Stimulated activated CD8-positive, alpha-beta memory T cell treated with anti-CD3 and anti-CD28 coated beads, Interleukin-4, amount 100 ng/mL, for 1 hour (primary cell): ENCODE measurements around the gene HSCB.
"Not testable (repeated sequence)": the region's sequence is repeated elsewhere in the genome, so short reads cannot be mapped to it uniquely, and the experiment has no call there.

Experiments
- DNase-seq, 2 donors: peaks; one replicate each; pipeline ENCODE4 v3.0.0-alpha.2; 2020; ENCODE audit warnings: low read depth in 2 of 2, low spot score in 1 of 2

HSCB gene

DNA sequence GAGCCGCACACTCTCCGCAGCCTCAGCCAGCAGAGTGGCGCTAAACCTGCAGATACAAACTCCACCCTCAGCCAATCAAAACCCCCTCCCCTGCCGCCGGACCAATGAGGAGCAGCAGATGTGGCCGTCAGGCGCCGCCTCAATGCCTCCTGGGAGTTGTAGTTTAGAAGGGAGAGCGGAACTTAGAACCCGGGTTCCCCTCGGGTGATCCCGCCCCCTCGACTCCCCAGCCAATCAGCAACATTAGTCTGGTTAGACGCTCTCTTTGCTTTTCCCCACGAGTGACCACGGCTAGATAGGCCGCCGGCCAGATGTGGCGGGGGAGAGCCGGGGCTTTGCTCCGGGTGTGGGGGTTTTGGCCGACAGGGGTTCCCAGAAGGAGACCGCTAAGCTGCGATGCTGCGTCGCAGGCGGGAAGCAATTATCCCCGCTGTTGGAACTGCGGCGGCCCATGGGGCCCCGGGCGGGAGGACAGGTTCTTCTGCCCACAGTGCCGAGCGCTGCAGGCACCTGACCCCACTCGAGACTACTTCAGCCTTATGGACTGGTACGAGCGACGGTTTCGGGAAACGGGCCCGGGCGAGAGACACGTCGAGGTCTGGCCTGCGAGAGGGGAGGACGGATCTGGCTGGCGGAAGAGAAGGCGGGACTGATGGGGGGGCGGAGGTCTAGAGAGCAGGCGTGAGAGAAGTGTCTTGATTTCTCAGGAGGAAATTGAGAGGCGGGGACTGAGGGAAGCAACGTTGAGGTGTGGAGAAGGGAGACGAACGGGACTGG lies at the start of gene HSCB, which contains the start of gene CHEK2:
Gene HSCB (plus strand): TSS at position 255 of the 777 bp plus-strand sequence. CDS start 57 bp downstream, at position 312.
Gene CHEK2 (minus strand): TSS at position 36 of the 777 bp plus-strand sequence. CDS start 7,099 bp downstream, outside the sequence.
- DNase-seq, result peak; percentile 85 to 95

DNA sequence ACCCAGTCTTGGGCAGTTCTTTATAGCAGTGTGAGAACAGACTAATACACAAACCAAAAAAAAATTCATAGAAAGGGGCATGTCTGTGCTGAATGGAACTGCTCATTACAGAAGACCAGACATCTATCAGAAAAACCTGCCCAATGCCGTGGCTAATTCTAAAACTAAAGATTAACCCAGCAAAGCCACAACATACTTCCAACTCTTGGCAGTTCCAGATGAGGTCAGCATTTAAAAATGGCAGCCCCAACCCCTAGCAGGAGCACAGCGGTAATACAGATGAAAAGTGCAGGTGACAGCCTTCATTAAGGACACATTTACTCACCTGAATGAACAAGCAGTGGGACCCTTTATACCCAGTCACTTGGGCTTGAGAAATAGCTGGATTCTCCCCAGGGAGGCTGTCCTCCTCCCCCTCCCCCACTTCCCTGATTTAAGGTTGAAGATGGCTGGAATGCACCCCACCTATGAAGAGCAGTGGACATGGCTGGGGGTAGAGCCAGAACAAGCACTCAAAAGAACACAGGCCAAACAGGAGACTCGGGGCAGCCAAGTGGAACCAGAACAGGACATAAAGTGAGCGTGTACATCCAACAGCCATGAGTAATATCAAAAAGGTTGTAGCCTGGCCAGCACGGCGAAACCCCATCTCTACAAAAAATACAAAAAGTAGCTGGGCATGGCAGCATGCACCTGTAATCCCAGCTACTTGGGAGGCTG lies 48.6 kb upstream of the HSCB start:
- not testable (repeated sequence) for DNase-seq

DNA sequence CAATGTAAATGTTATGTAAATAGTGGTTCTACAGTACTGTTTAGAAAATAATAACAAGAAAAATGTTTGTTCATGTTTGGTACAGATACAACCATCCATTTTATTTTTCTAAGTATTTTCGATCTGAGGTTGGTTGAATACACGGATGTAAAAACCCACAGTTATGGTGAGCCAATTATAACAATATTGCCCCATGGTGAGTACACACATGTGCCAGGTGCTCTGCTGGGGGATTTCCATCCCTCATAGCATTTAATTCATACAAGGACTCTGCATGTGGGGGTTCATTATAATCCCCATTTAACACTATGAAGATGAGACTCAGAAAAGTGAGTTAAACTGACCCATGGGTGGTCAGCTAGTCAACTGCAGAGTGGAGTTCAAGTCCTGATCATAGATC lies 38.9 kb upstream of the HSCB start:
- no peak for DNase-seq

DNA sequence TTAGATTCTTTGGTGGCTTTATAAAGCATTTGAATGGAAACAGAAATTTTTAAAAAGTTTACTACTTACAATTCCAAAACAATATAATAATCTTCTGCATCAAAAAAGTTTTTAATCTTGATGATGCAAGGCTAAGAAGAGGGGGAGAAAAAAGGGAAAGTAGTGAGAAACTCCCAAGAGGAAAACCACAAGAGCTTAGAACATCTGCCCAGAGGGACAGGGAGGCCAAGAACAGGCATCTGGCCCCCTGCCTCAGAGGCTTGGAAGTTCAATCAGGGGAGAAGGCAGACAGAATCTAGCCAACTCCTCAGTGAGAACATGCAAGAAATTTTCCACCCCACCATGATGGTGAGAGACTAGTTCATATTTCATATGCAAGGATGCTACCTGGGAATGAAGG lies 38.4 kb upstream of the HSCB start:
- DNase-seq, result no peak

- no peak for DNase-seq
Measured at GRCh38 chr22:28706845-28707244, 35.0 kb upstream of the HSCB start.

GRCh38 chr22:28710107-28710506 lies 31.7 kb upstream of the HSCB start:
- DNase-seq, result no peak

- no peak for DNase-seq
Measured at GRCh38 chr22:28710576-28711191, 31.2 kb upstream of the HSCB start.

DNA sequence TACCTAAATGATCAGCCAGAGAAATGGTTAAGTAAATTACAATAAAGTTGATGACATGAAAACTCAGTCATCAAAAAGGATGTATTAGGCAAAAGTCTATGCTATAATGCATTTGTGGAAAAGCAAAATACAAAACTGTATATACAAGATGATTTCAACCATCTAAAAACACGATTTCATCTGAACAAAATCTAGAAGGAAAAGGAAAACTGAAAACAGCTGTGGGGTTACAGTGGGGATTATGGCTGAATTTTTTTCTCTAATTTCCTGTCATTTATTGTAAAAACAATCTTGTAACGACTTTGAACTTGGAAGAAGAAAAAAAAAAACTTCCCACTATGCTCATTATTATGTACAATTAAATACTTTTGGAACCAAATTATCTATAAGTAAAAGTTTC lies 30.5 kb upstream of the HSCB start:
- DNase-seq, result no peak

DNA sequence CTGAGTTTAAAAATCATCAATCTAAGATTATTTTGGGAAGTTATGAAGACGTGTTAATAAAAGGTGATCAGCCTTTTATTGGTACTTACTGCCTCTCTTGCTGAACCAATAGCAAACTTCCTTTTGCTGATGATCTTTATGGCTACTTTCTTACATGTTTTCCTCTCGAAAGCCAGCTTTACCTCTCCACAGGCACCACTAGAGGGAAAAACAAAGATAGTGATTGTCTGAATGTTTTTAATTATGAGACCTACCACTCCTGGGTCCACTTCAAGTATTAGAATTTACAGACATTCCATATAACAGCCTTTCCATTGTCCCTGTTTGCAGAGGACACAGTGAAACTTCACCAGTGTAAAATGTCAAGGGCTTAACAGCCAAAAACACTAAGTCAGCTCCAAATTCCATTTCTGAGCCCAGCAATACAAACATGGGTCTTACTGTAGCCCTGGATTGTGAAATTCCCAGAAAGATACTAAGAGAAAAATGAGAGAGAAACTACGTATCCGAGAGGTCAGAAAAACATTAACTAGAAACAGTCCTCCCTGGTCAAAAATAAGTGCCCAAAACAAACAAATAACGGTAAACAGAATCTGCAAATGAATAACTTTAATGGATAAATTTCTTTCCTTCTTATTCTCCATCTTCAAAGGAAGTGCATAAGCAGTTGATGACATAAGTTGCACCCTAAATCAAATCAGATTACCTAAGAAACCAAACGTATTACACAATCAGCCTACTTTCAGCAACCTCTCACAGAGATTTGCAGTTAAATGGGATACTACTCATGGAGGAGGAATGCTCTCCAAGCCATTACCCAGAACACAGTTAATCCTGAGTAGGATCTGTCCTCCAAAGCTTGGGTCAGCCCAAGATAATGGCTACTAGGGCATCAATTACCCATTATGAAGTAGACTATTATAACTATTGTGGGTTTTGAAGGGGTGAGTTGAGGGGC lies 29.7 kb upstream of the HSCB start:
- DNase-seq, result no peak

- no peak for DNase-seq
Measured at GRCh38 chr22:28714043-28714628, 27.7 kb upstream of the HSCB start.

DNA sequence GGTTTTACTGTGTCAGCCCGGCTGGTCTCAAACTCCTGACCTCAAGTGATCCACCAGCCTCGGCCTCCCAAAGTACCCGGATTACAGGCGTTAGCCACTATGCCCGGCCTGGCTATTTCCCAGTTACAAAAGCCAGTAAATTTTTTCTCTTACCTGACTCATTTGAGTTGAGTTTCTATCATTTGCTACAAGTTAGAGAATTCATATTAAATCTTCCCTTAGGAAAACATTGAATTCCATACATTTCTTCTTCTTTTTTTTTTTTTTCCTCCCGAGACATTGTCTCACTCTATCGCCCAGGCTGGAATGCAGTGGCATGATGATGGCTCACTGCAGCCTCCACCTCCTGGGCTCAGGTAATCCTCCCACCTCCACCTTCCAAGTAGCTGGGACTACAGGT lies 26.2 kb upstream of the HSCB start:
- DNase-seq, result no peak

GRCh38 chr22:28716686-28717085 lies 25.2 kb upstream of the HSCB start:
- no peak for DNase-seq

- no peak for DNase-seq
Measured at GRCh38 chr22:28718044-28718443, 23.8 kb upstream of the HSCB start.

DNA sequence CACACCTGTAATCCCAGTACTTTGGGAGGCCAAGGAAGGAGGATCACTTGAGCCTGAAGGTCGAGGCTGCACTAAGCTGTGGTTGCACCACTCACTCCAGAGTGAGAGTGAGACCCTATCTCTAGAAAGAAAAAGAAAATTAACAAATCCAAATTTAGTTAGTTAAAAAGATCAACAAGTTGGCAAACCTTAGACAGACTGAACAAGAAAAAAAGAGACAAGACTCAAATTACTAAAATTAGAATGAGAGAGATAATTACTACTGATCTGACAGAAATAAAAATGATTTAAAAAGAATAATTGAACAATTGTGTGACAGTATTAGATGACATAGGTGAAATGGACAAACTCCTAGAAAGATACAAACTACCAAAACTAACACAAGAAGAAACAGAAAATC lies 13.8 kb upstream of the HSCB start:
- DNase-seq, result no peak

- no peak for DNase-seq
Measured at GRCh38 chr22:28728621-28729313, 13.1 kb upstream of the HSCB start.

DNA sequence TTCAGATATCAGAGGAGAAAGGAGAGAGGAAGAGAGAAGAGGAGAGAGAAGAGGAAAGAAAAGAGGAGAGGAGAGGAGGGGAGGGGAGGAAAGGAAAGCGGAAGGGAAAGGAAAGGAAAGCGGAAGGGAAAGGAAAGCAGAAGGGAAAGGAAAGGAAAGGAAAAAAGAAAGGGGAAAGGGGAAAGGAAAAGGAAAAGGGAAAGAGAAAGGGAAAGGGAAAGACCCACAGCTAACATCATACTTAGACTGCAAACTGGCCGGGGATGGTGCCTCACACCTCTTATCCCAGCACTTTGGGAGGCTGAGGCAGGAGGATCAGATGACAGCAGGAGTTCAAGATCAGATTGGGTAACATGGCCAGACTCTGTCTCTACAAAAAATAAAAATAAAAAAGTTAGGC lies 11.7 kb upstream of the HSCB start:
- no peak for DNase-seq

DNA sequence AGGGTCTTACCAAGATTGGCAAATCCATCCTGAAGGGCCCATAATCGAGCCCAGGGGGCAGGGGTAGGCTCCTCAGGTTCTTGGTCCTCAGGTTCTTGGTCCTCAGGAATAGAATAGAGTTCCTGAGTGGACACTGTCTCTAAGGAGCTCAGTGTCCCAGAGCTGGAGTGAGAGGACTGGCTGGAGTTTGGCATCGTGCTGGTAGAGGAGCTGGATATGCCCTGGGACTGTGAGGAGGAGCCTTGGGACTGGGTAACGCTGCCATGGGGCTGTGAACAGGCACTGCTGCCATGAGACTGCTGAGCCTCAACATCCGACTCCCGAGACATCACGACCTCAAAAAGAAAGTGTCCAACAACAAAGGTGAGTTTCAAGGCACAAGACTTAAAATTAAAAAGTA lies 7.4 kb upstream of the HSCB start:
- DNase-seq, result no peak

DNA sequence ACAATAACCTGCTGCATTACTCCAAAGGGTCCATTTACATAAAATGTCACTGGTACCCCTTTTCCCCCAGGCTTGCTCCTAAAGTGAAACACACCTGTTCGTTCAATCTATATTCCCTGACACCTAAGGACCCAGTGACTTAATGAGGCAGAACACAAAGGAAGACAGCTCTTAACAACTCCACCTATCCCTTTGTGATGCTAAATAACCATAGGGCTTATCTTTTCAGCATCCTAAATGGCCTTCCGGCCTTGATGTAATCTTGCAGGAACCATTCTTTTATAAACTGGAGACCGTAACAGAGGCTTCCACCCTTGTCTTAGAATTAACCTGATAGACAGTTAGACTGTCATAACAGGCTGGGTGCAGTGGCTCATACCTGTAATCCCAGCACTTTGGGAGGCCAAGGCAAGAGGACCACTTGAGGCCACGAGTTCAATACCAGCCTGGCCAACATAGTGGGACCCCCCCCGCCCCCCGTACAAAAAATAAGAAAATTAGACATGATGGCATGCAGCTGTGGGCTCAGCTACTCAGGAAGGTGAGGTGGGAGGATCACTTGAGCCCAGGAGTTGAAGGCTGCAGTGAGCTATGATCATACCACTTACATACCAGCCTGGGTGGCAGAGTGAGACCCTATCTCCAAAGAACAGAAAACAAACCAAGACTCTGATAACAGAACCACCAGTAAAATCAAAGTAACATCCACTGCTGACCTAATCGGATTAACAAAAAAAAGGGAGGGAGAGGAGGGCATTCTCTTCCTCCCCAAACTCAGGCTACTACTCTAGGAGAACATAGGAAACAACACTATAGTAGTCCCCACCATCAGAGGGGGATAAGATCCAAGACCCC lies 5.3 kb upstream of the HSCB start:
- DNase-seq, result no peak

DNA sequence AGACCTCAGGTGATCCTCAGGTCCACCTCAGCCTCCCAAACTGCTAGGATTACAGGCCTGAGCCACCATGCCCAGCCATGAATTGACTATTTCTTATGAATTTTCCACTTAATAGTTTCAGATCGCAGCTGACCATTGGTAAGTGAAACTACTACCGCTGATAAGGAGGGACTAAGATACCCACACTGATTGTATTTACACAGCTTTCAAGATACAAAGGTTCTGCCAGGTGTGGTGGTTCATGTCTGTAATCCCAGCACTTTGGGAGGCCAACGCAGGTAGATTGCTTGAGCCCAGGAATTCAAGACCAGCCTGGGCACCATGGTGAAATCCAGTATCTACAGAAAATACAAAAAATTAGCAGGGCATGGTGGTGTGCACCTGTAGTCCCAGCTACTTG lies 4.1 kb upstream of the HSCB start:
- DNase-seq, result no peak
